GM21619 (cell line): ENCODE measurements around the gene FAM237B.

Experiments used
- ATAC-seq: cut with Tn5 transposase; IDR thresholded peaks from one replicate; pipeline ENCODE4 v1.9.1; 2021; ENCODE audit not compliant: unreplicated experiment

Gene FAM237B

GRCh38 chr7:90298145-90299038 lies 22.7 kb downstream of the FAM237B start:
- ATAC-seq, result peak; percentile 76

- ATAC-seq, result no peak
Measured at GRCh38 chr7:90290244-90291113, 30.6 kb downstream of the FAM237B start.

- no peak for ATAC-seq
Measured at GRCh38 chr7:90288154-90288553, 33.0 kb downstream of the FAM237B start.

GRCh38 chr7:90276033-90276728 lies 44.9 kb downstream of the FAM237B start:
- no peak for ATAC-seq

- ATAC-seq, result no peak
Measured at GRCh38 chr7:90274161-90274560, 46.9 kb downstream of the FAM237B start.

DNA sequence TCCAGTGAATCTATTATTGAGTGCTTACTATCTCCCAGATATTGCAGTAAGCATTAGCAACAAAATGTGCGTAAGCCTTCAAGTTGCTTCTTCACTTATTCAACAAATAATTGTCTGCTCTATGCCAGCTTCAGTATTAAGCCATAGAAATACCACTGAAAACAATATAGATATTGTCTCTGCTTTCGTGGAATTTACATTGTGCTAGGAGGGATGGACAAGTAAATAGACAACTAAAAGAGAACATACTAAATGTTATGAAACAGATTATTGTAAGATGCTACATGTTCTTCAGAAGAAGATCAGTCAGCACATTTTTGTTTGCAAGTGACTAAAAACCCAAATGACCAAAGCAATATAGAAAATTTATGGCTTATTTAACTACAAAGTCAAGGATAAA lies 48.9 kb downstream of the FAM237B start:
- no peak for ATAC-seq

GRCh38 chr7:90271753-90272152 lies 49.4 kb downstream of the FAM237B start:
- no peak for ATAC-seq

- no peak for ATAC-seq
Measured at GRCh38 chr7:90270431-90271178, 50.5 kb downstream of the FAM237B start.

GRCh38 chr7:90269163-90269562 lies 51.9 kb downstream of the FAM237B start:
- ATAC-seq, result no peak

GRCh38 chr7:90267263-90267858 lies 53.7 kb downstream of the FAM237B start:
- no peak for ATAC-seq

GRCh38 chr7:90266808-90267207 lies 54.3 kb downstream of the FAM237B start:
- ATAC-seq, result no peak
